ENCODE data around the gene MPO. TPM values are rescaled to one million over a fixed set of nuclear protein-coding genes. Genes with fewer than 3 reads are reported as not detected.

Gene MPO
- total and polyA plus RNA-seq, 9 of the 15 experiments (the other 6 are each of a cell fraction or from before 2014, with no cell fraction given): 0.04 to 0.47 (median 0.39) TPM; not detected in 6

DNA sequence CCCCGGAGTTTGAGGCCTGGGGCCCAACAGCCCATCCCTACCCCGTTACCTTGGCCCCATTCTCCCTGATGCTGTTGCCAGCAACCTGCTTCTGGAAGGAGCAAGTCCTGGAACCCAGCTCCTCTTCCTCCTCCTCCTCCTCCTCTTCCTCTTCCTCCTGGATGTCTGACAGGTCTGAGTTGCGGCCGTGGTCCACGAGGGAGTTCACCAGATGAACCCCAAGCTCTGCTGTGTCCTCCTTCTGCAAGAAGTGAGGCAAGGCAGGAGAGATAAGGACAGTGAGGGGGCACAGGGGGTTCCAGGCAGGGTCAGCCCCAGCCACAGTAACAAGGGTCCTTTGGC, 29.2 kb upstream of the MPO start:
- ChIA-PET CTCF (ENCODE audit: low intra/inter-chr PET ratio) (no interaction called here), POLR2A (interaction anchor here (0.7 kb wide), 1 partner anchor 10 kb away, joined by 3 read pairs; no protein-coding TSS in a partner anchor)
- Histone ChIP-seq H3K27ac (ENCODE audit: extremely low read depth, low read depth, low read length) (no peak overlapping the region), H3K9me3 (replicated peaks; ENCODE audit: control insufficient read depth, insufficient read depth, low read depth, low read length) (no peaks in the 10 kb centered on the region), H4K20me1 (replicated peaks; ENCODE audit: control insufficient read depth, insufficient read depth, low read length) (no peaks in the 10 kb centered on the region), H3K36me3 (ENCODE audit: control insufficient read depth, insufficient read depth, low read length) (no peaks in the 10 kb centered on the region), H3K9me1 (ENCODE audit: control insufficient read depth, insufficient read depth, low read length) (peaks cover 1% of the 10 kb centered on the region), H3K4me2 (ENCODE audit: insufficient read depth, low read length) (no peak overlapping the region), H3K27me3 (ENCODE audit: control insufficient read depth in 2 of 2, insufficient read depth in 2 of 2, low read length in 2 of 2) (no peaks in the 10 kb centered on the region), H3K4me1 (replicated peaks in 1 of 2; ENCODE audit: control insufficient read depth in 2 of 2, insufficient read depth in 2 of 2, low read length in 2 of 2) (peaks cover 0 to 29% of the 10 kb centered on the region in 2 experiments; a peak in 1 of 5 replicates), H2AFZ (ENCODE audit: low read depth, low read length) (no peak overlapping the region), H3K79me2 (ENCODE audit: control insufficient read depth, insufficient read depth, low read length) (no peaks in the 10 kb centered on the region), H3K4me3 (no peak overlapping the region), H3K9ac (ENCODE audit: insufficient read depth in 1 of 2, low read depth in 2 of 2, low read length in 2 of 2) (no peak overlapping the region)
- FAIRE-seq (no peak), ATAC-seq (no peak), DNase-seq (ENCODE audit: extremely low read depth in 1 of 4, low spot score in 3 of 4) (no peak)
- intact Hi-C loops (cut with micrococcal nuclease) (no loop called here), in situ Hi-C loops (cut with MboI) (loop anchor here (5.0 kb wide), 1 partner anchor 137 kb away; no protein-coding TSS in a partner anchor)
- WGBS (ENCODE audit: insufficient coverage, low coverage, missing lambda C conversion rate): 34% methylated on average over 4 of the region's 5 CpGs
- no TSS peak for BruUV-seq (replicated peaks)
- no peak for TF ChIP-seq C11orf30 (IDR thresholded peaks at IDR 0.05; ENCODE audit: low read depth)
- TF ChIP-seq SRSF7 (optimal IDR thresholded peaks at IDR 0.05; ENCODE audit: low read depth, low read length): no peak
- TF ChIP-seq, protein P1, sequence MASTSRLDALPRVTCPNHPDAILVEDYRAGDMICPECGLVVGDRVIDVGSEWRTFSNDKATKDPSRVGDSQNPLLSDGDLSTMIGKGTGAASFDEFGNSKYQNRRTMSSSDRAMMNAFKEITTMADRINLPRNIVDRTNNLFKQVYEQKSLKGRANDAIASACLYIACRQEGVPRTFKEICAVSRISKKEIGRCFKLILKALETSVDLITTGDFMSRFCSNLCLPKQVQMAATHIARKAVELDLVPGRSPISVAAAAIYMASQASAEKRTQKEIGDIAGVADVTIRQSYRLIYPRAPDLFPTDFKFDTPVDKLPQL (IDR thresholded peaks at IDR 0.05; ENCODE audit: extremely low read depth, insufficient read length): no peak
- TF ChIP-seq, protein P2, sequence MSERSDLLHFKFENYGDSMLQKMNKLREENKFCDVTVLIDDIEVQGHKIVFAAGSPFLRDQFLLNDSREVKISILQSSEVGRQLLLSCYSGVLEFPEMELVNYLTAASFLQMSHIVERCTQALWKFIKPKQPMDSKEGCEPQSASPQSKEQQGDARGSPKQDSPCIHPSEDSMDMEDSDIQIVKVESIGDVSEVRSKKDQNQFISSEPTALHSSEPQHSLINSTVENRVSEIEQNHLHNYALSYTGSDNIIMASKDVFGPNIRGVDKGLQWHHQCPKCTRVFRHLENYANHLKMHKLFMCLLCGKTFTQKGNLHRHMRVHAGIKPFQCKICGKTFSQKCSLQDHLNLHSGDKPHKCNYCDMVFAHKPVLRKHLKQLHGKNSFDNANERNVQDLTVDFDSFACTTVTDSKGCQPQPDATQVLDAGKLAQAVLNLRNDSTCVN (CRISPR knock-in tag; IDR thresholded peaks at IDR 0.05): no peak
- no peak for TF ChIP-seq ZKSCAN1 (IDR thresholded peaks at IDR 0.05; ENCODE audit: low read depth, low read length)
- no peak for TF ChIP-seq MAZ (CRISPR knock-in tag; conservative IDR thresholded peaks at IDR 0.05 in 1 of 2, IDR thresholded peaks at IDR 0.05 in 1 of 2)
- TF ChIP-seq NR2C2 (CRISPR knock-in tag; IDR thresholded peaks at IDR 0.05): no peak
- no peak for TF ChIP-seq NR2C2 (tag; IDR thresholded peaks at IDR 0.05)
- no peak for TF ChIP-seq MTA3 (IDR thresholded peaks at IDR 0.05; ENCODE audit: borderline replicate concordance)
- TF ChIP-seq, protein P3, sequence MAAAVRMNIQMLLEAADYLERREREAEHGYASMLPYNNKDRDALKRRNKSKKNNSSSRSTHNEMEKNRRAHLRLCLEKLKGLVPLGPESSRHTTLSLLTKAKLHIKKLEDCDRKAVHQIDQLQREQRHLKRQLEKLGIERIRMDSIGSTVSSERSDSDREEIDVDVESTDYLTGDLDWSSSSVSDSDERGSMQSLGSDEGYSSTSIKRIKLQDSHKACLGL (CRISPR knock-in tag; IDR thresholded peaks at IDR 0.05; ENCODE audit: borderline replicate concordance, poor library complexity, severe bottlenecking): no peak
- TF ChIP-seq, protein P4, sequence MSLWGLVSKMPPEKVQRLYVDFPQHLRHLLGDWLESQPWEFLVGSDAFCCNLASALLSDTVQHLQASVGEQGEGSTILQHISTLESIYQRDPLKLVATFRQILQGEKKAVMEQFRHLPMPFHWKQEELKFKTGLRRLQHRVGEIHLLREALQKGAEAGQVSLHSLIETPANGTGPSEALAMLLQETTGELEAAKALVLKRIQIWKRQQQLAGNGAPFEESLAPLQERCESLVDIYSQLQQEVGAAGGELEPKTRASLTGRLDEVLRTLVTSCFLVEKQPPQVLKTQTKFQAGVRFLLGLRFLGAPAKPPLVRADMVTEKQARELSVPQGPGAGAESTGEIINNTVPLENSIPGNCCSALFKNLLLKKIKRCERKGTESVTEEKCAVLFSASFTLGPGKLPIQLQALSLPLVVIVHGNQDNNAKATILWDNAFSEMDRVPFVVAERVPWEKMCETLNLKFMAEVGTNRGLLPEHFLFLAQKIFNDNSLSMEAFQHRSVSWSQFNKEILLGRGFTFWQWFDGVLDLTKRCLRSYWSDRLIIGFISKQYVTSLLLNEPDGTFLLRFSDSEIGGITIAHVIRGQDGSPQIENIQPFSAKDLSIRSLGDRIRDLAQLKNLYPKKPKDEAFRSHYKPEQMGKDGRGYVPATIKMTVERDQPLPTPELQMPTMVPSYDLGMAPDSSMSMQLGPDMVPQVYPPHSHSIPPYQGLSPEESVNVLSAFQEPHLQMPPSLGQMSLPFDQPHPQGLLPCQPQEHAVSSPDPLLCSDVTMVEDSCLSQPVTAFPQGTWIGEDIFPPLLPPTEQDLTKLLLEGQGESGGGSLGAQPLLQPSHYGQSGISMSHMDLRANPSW (CRISPR knock-in tag; IDR thresholded peaks at IDR 0.05): no peak
- TF ChIP-seq TARDBP (IDR thresholded peaks at IDR 0.05): no peak
- TF ChIP-seq, protein P5, sequence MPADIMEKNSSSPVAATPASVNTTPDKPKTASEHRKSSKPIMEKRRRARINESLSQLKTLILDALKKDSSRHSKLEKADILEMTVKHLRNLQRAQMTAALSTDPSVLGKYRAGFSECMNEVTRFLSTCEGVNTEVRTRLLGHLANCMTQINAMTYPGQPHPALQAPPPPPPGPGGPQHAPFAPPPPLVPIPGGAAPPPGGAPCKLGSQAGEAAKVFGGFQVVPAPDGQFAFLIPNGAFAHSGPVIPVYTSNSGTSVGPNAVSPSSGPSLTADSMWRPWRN (IDR thresholded peaks at IDR 0.05; ENCODE audit: low read depth): no peak
- no peak for TF ChIP-seq ATF1 (CRISPR knock-in tag; IDR thresholded peaks at IDR 0.05)
- no peak for TF ChIP-seq ATF1 (tag; IDR thresholded peaks at IDR 0.05)
- TF ChIP-seq RCOR1 (IDR thresholded peaks at IDR 0.05; ENCODE audit: borderline replicate concordance in 1 of 2, low read depth in 2 of 2, low read length in 2 of 2): no peak
- no peak for TF ChIP-seq HDAC3 (IDR thresholded peaks at IDR 0.05; ENCODE audit: borderline replicate concordance, partially characterized antibody)
- no peak for TF ChIP-seq SMAD1 (IDR thresholded peaks at IDR 0.05; ENCODE audit: low read depth, low read length, partially characterized antibody)
- TF ChIP-seq SMC3 (conservative IDR thresholded peaks at IDR 0.05; ENCODE audit: insufficient read depth, low read depth, low read length): no peak
